Measurements from ENCODE around the gene PPP1R27.

PPP1R27 gene

GRCh38 chr17:81845361-81845760, 10.5 kb upstream of the PPP1R27 start:
- H3K79me2 ChIP-seq (ENCODE audit: insufficient read depth, low read depth), result no peaks in the 10 kb centered on the region
- no peaks in the 10 kb centered on the region for H3K27me3 ChIP-seq (ENCODE audit: insufficient read depth, low read depth)
- peaks cover 12% of the 10 kb centered on the region; the same call in 1 of the 2 replicates for H3K36me3 ChIP-seq (ENCODE audit: insufficient read depth)
- no peak overlapping the region for H3K9ac ChIP-seq
- H3K4me2 ChIP-seq, result no peak overlapping the region
- no peak for TF ChIP-seq CTCF (conservative IDR thresholded peaks at IDR 0.05; ENCODE audit: low read depth, low read length)
- H2AFZ ChIP-seq (ENCODE audit: low read depth), result no peak overlapping the region
- H3K27ac ChIP-seq, result no peak overlapping the region
- no peak overlapping the region for H3K4me3 ChIP-seq (IDR thresholded peaks at IDR 0.05; ENCODE audit: insufficient read depth, low read depth, low read length)
- H3K4me1 ChIP-seq (ENCODE audit: low read depth, poor library complexity, severe bottlenecking), result no peaks in the 10 kb centered on the region
- H4K20me1 ChIP-seq (ENCODE audit: insufficient read depth), result 0 out of 2 replicates have a peak, but pooled peaks cover 4% of the 10 kb centered on the region

- H3K27ac ChIP-seq, result no peak overlapping the region
- no peaks in the 10 kb centered on the region for H3K4me1 ChIP-seq (ENCODE audit: low read depth, poor library complexity, severe bottlenecking)
- H3K4me2 ChIP-seq, result no peak overlapping the region
- no peaks in the 10 kb centered on the region for H3K79me2 ChIP-seq (ENCODE audit: insufficient read depth, low read depth)
- no peak overlapping the region for H3K4me3 ChIP-seq (IDR thresholded peaks at IDR 0.05; ENCODE audit: insufficient read depth, low read depth, low read length)
- H2AFZ ChIP-seq (ENCODE audit: low read depth), result no peak overlapping the region
- peaks cover 12% of the 10 kb centered on the region; the same call in 1 of the 2 replicates for H3K36me3 ChIP-seq (ENCODE audit: insufficient read depth)
- no peak for TF ChIP-seq CTCF (conservative IDR thresholded peaks at IDR 0.05; ENCODE audit: low read depth, low read length)
- no peak overlapping the region for H3K9ac ChIP-seq
- H4K20me1 ChIP-seq (ENCODE audit: insufficient read depth), result 0 out of 2 replicates have a peak, but pooled peaks cover 4% of the 10 kb centered on the region
- no peaks in the 10 kb centered on the region for H3K27me3 ChIP-seq (ENCODE audit: insufficient read depth, low read depth)
Observed at GRCh38 chr17:81844887-81845286, 10.0 kb upstream of the PPP1R27 start.

GRCh38 chr17:81844327-81844851, 9.5 kb upstream of the PPP1R27 start:
- Histone ChIP-seq H3K27me3 (ENCODE audit: insufficient read depth, low read depth) (no peaks in the 10 kb centered on the region), H2AFZ (ENCODE audit: low read depth) (no peak overlapping the region), H3K9ac (no peak overlapping the region), H3K4me1 (ENCODE audit: low read depth, poor library complexity, severe bottlenecking) (no peaks in the 10 kb centered on the region), H3K79me2 (ENCODE audit: insufficient read depth, low read depth) (no peaks in the 10 kb centered on the region), H3K4me2 (no peak overlapping the region), H3K27ac (no peak overlapping the region), H4K20me1 (ENCODE audit: insufficient read depth) (0 out of 2 replicates have a peak, but pooled peaks cover 4% of the 10 kb centered on the region), H3K36me3 (ENCODE audit: insufficient read depth) (peaks cover 12% of the 10 kb centered on the region; the same call in 1 of the 2 replicates), H3K4me3 (IDR thresholded peaks at IDR 0.05; ENCODE audit: insufficient read depth, low read depth, low read length) (no peak overlapping the region)
- TF ChIP-seq CTCF (conservative IDR thresholded peaks at IDR 0.05; ENCODE audit: low read depth, low read length), result no peak

GRCh38 chr17:81843713-81844326, 9.0 kb upstream of the PPP1R27 start:
- Histone ChIP-seq H2AFZ (ENCODE audit: low read depth) (no peak overlapping the region), H3K27ac (no peak overlapping the region), H4K20me1 (ENCODE audit: insufficient read depth) (0 out of 2 replicates have a peak, but pooled peaks cover 4% of the 10 kb centered on the region), H3K27me3 (ENCODE audit: insufficient read depth, low read depth) (no peaks in the 10 kb centered on the region), H3K4me1 (ENCODE audit: low read depth, poor library complexity, severe bottlenecking) (no peaks in the 10 kb centered on the region), H3K36me3 (ENCODE audit: insufficient read depth) (peaks cover 12% of the 10 kb centered on the region; the same call in 1 of the 2 replicates), H3K9ac (no peak overlapping the region), H3K79me2 (ENCODE audit: insufficient read depth, low read depth) (no peaks in the 10 kb centered on the region), H3K4me3 (IDR thresholded peaks at IDR 0.05; ENCODE audit: insufficient read depth, low read depth, low read length) (no peak overlapping the region), H3K4me2 (no peak overlapping the region)
- TF ChIP-seq CTCF (conservative IDR thresholded peaks at IDR 0.05; ENCODE audit: low read depth, low read length), result no peak
